Left lung (tissue), 10 donors: ENCODE data around the gene PDE11A. TPM values are rescaled to one million over a fixed set of nuclear protein-coding genes. Genes with fewer than 3 reads are reported as not detected.

ENCODE experiments used
- ATAC-seq: fragments of 200-7000 bp; cut with Tn5 transposase; one replicate; pipeline ENCODE4 v1.9.1; 2020; ENCODE audit warnings: moderate library complexity
- DNase-seq, 4 donors: peaks; one replicate each; pipeline ENCODE4 v3.0.0-alpha.2; 2013 to 2020
- H3K27ac ChIP-seq, 2 donors: fragments of 200-600 bp; sonication (generic) in 1 of 2; one replicate each; pipeline versions ENCODE4 v1.5.0 to v1.8.0; 2020 to 2021
- H3K27me3 ChIP-seq, 2 donors: fragments of 200-600 bp; sonication (generic) in 1 of 2; one replicate each; pipeline versions ENCODE4 v1.5.0 to v1.8.0; 2020 to 2021
- H3K36me3 ChIP-seq, 2 donors: fragments of 200-600 bp; sonication (generic) in 1 of 2; one replicate each; pipeline versions ENCODE4 v1.5.0 to v1.8.0; 2020 to 2021
- H3K4me1 ChIP-seq, 2 donors: fragments of 200-600 bp; one replicate each; pipeline ENCODE4 v1.8.0; 2021
- H3K4me3 ChIP-seq, 2 donors: fragments of 200-600 bp; sonication (generic) in 1 of 2; one replicate each; pipeline versions ENCODE4 v1.5.0 to v1.8.0; 2020 to 2021; ENCODE audit warnings: mild to moderate bottlenecking in 1 of 2
- H3K9me3 ChIP-seq, 2 donors: fragments of 200-600 bp; sonication (generic) in 1 of 2; one replicate each; pipeline versions ENCODE4 v1.5.0 to v1.8.0; 2020 to 2021
- intact Hi-C, 2 donors: fragments of 100-400 bp; cut with DNase I; formaldehyde crosslinking; loops; one replicate each; pipeline versions ENCODE4 v1.11.2 to v1.14.2; 2022
- polyA plus RNA-seq, 6 donors: library from polyadenylated mRNA; unstranded; fragments of 120-200 nt; gene quantifications; one replicate each; pipeline ENCODE4 v1.2.1, GENCODE V29; 2013; ENCODE audit not compliant: insufficient read length in 6 of 6
- total RNA-seq, 2 donors: library from RNA; stranded (reverse); fragmentation: NEBNext Ultra II Directional; extraction: Animal tissue kit (Norgen Biotek cat#: 25700); gene quantifications; one replicate each; pipeline ENCODE4 v1.2.1, GENCODE V29; 2021
- TF ChIP-seq, protein P1 (sequence below), 2 donors: fragments of 200-600 bp; sonication (generic) in 1 of 2; IDR thresholded peaks; one replicate each; pipeline versions ENCODE4 v1.5.0 to v1.8.0; 2021; ENCODE audit warnings: antibody characterized with exemption in 2 of 2
- donor health status: DM: no; HTN: yes; CAD: no.
- donor health status: DM: no; HTN: no; CAD: no.

Gene PDE11A
- total and polyA plus RNA-seq, 8 donors: 0.24 to 0.73 (median 0.35) TPM

GRCh38 chr2:177905640-177906039, 166.9 kb downstream of the PDE11A start:
- ATAC-seq (no peak), DNase-seq (no peak)
- H3K4me3 ChIP-seq: no peak overlapping the region
- H3K4me1 ChIP-seq: no peaks in the 10 kb centered on the region
- no peaks in the 10 kb centered on the region for H3K27me3 ChIP-seq
- H3K27ac ChIP-seq: no peak overlapping the region
- no peaks in the 10 kb centered on the region for H3K36me3 ChIP-seq
- TF ChIP-seq, protein P1, sequence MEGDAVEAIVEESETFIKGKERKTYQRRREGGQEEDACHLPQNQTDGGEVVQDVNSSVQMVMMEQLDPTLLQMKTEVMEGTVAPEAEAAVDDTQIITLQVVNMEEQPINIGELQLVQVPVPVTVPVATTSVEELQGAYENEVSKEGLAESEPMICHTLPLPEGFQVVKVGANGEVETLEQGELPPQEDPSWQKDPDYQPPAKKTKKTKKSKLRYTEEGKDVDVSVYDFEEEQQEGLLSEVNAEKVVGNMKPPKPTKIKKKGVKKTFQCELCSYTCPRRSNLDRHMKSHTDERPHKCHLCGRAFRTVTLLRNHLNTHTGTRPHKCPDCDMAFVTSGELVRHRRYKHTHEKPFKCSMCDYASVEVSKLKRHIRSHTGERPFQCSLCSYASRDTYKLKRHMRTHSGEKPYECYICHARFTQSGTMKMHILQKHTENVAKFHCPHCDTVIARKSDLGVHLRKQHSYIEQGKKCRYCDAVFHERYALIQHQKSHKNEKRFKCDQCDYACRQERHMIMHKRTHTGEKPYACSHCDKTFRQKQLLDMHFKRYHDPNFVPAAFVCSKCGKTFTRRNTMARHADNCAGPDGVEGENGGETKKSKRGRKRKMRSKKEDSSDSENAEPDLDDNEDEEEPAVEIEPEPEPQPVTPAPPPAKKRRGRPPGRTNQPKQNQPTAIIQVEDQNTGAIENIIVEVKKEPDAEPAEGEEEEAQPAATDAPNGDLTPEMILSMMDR (IDR thresholded peaks at IDR 0.05): no peak
- H3K9me3 ChIP-seq: no peaks in the 10 kb centered on the region
- intact Hi-C loops: no loop called here

- no peaks in the 10 kb centered on the region for H3K36me3 ChIP-seq
- H3K9me3 ChIP-seq: no peaks in the 10 kb centered on the region
- DNase-seq: no peak
- H3K4me3 ChIP-seq: no peak overlapping the region
- no peaks in the 10 kb centered on the region for H3K27me3 ChIP-seq
- TF ChIP-seq, protein P1 (IDR thresholded peaks at IDR 0.05): no peak
- H3K27ac ChIP-seq: no peak overlapping the region
- no peaks in the 10 kb centered on the region for H3K4me1 ChIP-seq
- ATAC-seq: no peak
- intact Hi-C loops: no loop called here
Measured at GRCh38 chr2:177902395-177903163, 170.0 kb downstream of the PDE11A start.

DNA sequence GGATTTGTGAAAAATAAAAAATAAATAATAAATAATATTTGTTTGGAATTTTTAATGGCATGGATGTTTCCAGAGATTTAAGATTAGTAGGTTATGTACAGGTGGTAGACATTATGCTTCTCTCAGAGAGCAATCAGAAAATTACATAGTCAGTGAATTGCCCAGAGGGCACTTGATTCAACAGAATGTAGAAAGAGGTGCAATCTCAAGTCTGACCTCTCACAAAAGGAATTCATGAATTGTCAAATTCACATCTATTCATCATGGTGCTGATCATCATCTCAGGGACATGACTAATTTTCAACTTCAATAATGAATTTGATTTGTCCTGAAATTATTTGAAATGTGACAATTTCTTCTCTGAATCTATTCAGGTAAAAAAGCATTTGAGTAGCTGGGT, 172.5 kb downstream of the PDE11A start:
- ATAC-seq (no peak), DNase-seq (no peak)
- intact Hi-C loops: no loop called here

DNA sequence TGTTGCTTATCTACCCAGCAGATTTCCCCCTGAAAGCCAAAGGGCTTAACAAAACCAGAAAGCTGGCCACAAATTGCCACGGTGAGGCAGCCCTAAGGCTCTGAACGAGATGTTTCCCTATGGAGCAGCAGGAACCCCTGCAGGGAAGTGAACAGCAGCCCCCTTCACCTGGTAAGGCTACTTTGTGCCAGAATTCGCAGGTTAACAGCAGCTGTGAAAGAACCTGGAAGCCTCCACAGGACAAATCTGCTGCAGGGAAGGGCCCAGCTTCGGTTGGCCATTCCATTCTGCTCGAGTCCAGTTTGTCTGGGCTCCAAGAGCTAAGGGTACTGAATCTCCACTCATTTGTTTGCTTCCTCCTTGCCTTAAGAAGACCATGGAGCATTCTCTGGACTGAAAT, 175.3 kb downstream of the PDE11A start:
- Histone ChIP-seq H3K27me3 (no peaks in the 10 kb centered on the region), H3K27ac (no peak overlapping the region), H3K36me3 (no peaks in the 10 kb centered on the region), H3K9me3 (no peaks in the 10 kb centered on the region), H3K4me1 (no peaks in the 10 kb centered on the region), H3K4me3 (no peak overlapping the region)
- ATAC-seq (no peak), DNase-seq (no peak)
- intact Hi-C loops: no loop called here
- TF ChIP-seq, protein P1 (IDR thresholded peaks at IDR 0.05): no peak

More for the DNA sequence above, 172.5 kb downstream of the PDE11A start:
- no peaks in the 10 kb centered on the region for H3K27me3 ChIP-seq
- no peak overlapping the region for H3K27ac ChIP-seq
- H3K36me3 ChIP-seq: no peaks in the 10 kb centered on the region
- H3K9me3 ChIP-seq: no peaks in the 10 kb centered on the region
- no peak overlapping the region for H3K4me3 ChIP-seq
- no peaks in the 10 kb centered on the region for H3K4me1 ChIP-seq
- TF ChIP-seq, protein P1 (IDR thresholded peaks at IDR 0.05): no peak

GRCh38 chr2:177896587-177896986, 176.0 kb downstream of the PDE11A start:
- intact Hi-C loops: no loop called here
- TF ChIP-seq, protein P1 (IDR thresholded peaks at IDR 0.05): no peak
- Histone ChIP-seq H3K27ac (no peak overlapping the region), H3K27me3 (no peaks in the 10 kb centered on the region), H3K4me1 (no peaks in the 10 kb centered on the region), H3K36me3 (no peaks in the 10 kb centered on the region), H3K9me3 (no peaks in the 10 kb centered on the region), H3K4me3 (no peak overlapping the region)
- DNase-seq: no peak
- no peak for ATAC-seq
